HT1080 (cell line): ENCODE measurements around the gene DPM1. TPM values are rescaled to one million over a fixed set of nuclear protein-coding genes. Genes with fewer than 3 reads are reported as not detected.

ENCODE experiments used
- DNase-seq: peaks from one replicate; pipeline ENCODE4 v3.0.0-alpha.2; 2015; ENCODE audit warnings: low read depth
- total RNA-seq: library from RNA; depleted of rRNA; stranded (reverse); fragments of >200 nt; shearing (Covaris generic); gene quantifications from 2 replicates; pipeline ENCODE4 v1.2.3, GENCODE V29; 2014

Gene DPM1
- total RNA-seq, 1 experiment from 2014 or later: 146 TPM

- no peak for DNase-seq
Measured at GRCh38 chr20:50930976-50931305, 27.4 kb downstream of the DPM1 start.

GRCh38 chr20:50930139-50930975, 28.0 kb downstream of the DPM1 start:
- peak; percentile 40 for DNase-seq

GRCh38 chr20:50929299-50930138, 28.8 kb downstream of the DPM1 start:
- peak; percentile 94 for DNase-seq

- no peak for DNase-seq
Measured at GRCh38 chr20:50928469-50928868, 29.9 kb downstream of the DPM1 start.

- no peak for DNase-seq
Measured at GRCh38 chr20:50926530-50926929, 31.8 kb downstream of the DPM1 start.

GRCh38 chr20:50924261-50924920, 33.9 kb downstream of the DPM1 start:
- DNase-seq: no peak

- no peak for DNase-seq
Measured at GRCh38 chr20:50921803-50922501, 36.4 kb downstream of the DPM1 start.

- DNase-seq: no peak
Measured at GRCh38 chr20:50920997-50921396, 37.3 kb downstream of the DPM1 start.

- DNase-seq: peak; percentile 50
Measured at GRCh38 chr20:50919567-50919966, 38.8 kb downstream of the DPM1 start.

GRCh38 chr20:50918403-50918802, 39.9 kb downstream of the DPM1 start:
- no peak for DNase-seq

GRCh38 chr20:50916934-50917333, 41.4 kb downstream of the DPM1 start:
- no peak for DNase-seq

- DNase-seq: peak; percentile 44
Measured at GRCh38 chr20:50916257-50916656, 42.1 kb downstream of the DPM1 start.

GRCh38 chr20:50915424-50915823, 42.9 kb downstream of the DPM1 start:
- peak; percentile 38 for DNase-seq

GRCh38 chr20:50913690-50914375, 44.5 kb downstream of the DPM1 start:
- DNase-seq: peak; percentile 92

- DNase-seq: no peak
Measured at GRCh38 chr20:50911716-50912115, 46.6 kb downstream of the DPM1 start.

- no peak for DNase-seq
Measured at GRCh38 chr20:50911030-50911429, 47.3 kb downstream of the DPM1 start.

- no peak for DNase-seq
Measured at GRCh38 chr20:50909413-50909812, 48.9 kb downstream of the DPM1 start.

GRCh38 chr20:50904067-50904570, 54.2 kb downstream of the DPM1 start:
- DNase-seq: no peak

- DNase-seq: no peak
Measured at GRCh38 chr20:50903353-50904051, 54.8 kb downstream of the DPM1 start.

GRCh38 chr20:50901301-50901700, 57.0 kb downstream of the DPM1 start:
- no peak for DNase-seq
